ENCODE measurements around the gene FCHSD2. TPM values are rescaled to one million over a fixed set of nuclear protein-coding genes. Genes with fewer than 3 reads are reported as not detected.

The FCHSD2 gene
- polyA plus RNA-seq, 1 donor (not counting 4 experiments of a cell fraction or from before 2014, with no cell fraction given) = 14.2 TPM

GRCh38 chr11:73130181-73130580, 11.9 kb downstream of the FCHSD2 start:
- FAIRE-seq = no peak
- Histone ChIP-seq H3K79me2 (ENCODE audit: control insufficient read depth, insufficient read depth, low read length) (no peaks in the 10 kb centered on the region), H3K36me3 (ENCODE audit: control insufficient read depth in 2 of 2, extremely low read depth in 1 of 2, insufficient read depth in 2 of 2, low read length in 2 of 2) (peaks cover 0 to 3% of the 10 kb centered on the region in 2 experiments), H3K4me1 (ENCODE audit: control insufficient read depth, extremely low read depth, insufficient read depth, low read length) (peaks cover 7% of the 10 kb centered on the region), H4K20me1 (ENCODE audit: control insufficient read depth, extremely low read depth, insufficient read depth, low read length) (no peaks in the 10 kb centered on the region), H3K9me1 (ENCODE audit: control insufficient read depth, extremely low read depth, insufficient read depth, low read length) (no peaks in the 10 kb centered on the region), H3K27me3 (ENCODE audit: control insufficient read depth, extremely low read depth, insufficient read depth, low read length) (no peaks in the 10 kb centered on the region), H3K9me3 (ENCODE audit: control insufficient read depth, low read depth, low read length) (no peaks in the 10 kb centered on the region), H3K4me3 (ENCODE audit: control insufficient read depth in 2 of 3, extremely low read depth in 1 of 3, insufficient read depth in 2 of 3, low read depth in 1 of 3, low read length in 3 of 3) (no peak overlapping the region), H3K9ac (ENCODE audit: control insufficient read depth, extremely low read depth, insufficient read depth, low read length) (no peak overlapping the region), H2AFZ (ENCODE audit: control insufficient read depth, low read length) (no peak overlapping the region), H3K4me2 (ENCODE audit: control insufficient read depth, extremely low read depth, insufficient read depth, low read depth, low read length) (no peak overlapping the region), H3K27ac (ENCODE audit: control insufficient read depth, insufficient read depth, low read length) (no peak overlapping the region)
- dilution Hi-C loops (cut with MboI; ENCODE audit: extremely low pct_ligation_motif_present, low sequenced_read_pairs) = no loop called here
- DNase-seq (ENCODE audit: low read depth, low spot score) = no peak
- TF ChIP-seq EZH2 (IDR thresholded peaks at IDR 0.05; ENCODE audit: low read length) (no peak), CTCF (optimal IDR thresholded peaks at IDR 0.05 in 1 of 3, IDR thresholded peaks at IDR 0.05 in 1 of 3, conservative IDR thresholded peaks at IDR 0.05 in 1 of 3; ENCODE audit: extremely low read depth in 1 of 3, insufficient read depth in 2 of 3, low read length in 3 of 3) (no peak)

GRCh38 chr11:73129198-73129597, 12.9 kb downstream of the FCHSD2 start:
- no peaks in the 10 kb centered on the region for H4K20me1 ChIP-seq (ENCODE audit: control insufficient read depth, extremely low read depth, insufficient read depth, low read length)
- TF ChIP-seq EZH2 (IDR thresholded peaks at IDR 0.05; ENCODE audit: low read length) = no peak
- no peak for TF ChIP-seq CTCF (optimal IDR thresholded peaks at IDR 0.05 in 1 of 3, IDR thresholded peaks at IDR 0.05 in 1 of 3, conservative IDR thresholded peaks at IDR 0.05 in 1 of 3; ENCODE audit: extremely low read depth in 1 of 3, insufficient read depth in 2 of 3, low read length in 3 of 3)
- no peak overlapping the region for H3K4me2 ChIP-seq (ENCODE audit: control insufficient read depth, extremely low read depth, insufficient read depth, low read depth, low read length)
- no peaks in the 10 kb centered on the region for H3K27me3 ChIP-seq (ENCODE audit: control insufficient read depth, extremely low read depth, insufficient read depth, low read length)
- no peak for DNase-seq (ENCODE audit: low read depth, low spot score)
- peaks cover 1% of the 10 kb centered on the region for H3K79me2 ChIP-seq (ENCODE audit: control insufficient read depth, insufficient read depth, low read length)
- no peak overlapping the region for H3K9ac ChIP-seq (ENCODE audit: control insufficient read depth, extremely low read depth, insufficient read depth, low read length)
- no peaks in the 10 kb centered on the region for H3K9me3 ChIP-seq (ENCODE audit: control insufficient read depth, low read depth, low read length)
- H2AFZ ChIP-seq (ENCODE audit: control insufficient read depth, low read length) = no peak overlapping the region
- H3K27ac ChIP-seq (ENCODE audit: control insufficient read depth, insufficient read depth, low read length) = no peak overlapping the region
- peaks cover 0 to 3% of the 10 kb centered on the region in 2 experiments for H3K36me3 ChIP-seq (ENCODE audit: control insufficient read depth in 2 of 2, extremely low read depth in 1 of 2, insufficient read depth in 2 of 2, low read length in 2 of 2)
- peaks cover 7% of the 10 kb centered on the region for H3K4me1 ChIP-seq (ENCODE audit: control insufficient read depth, extremely low read depth, insufficient read depth, low read length)
- no peak overlapping the region for H3K4me3 ChIP-seq (ENCODE audit: control insufficient read depth in 2 of 3, extremely low read depth in 1 of 3, insufficient read depth in 2 of 3, low read depth in 1 of 3, low read length in 3 of 3)
- no peak for FAIRE-seq
- dilution Hi-C loops (cut with MboI; ENCODE audit: extremely low pct_ligation_motif_present, low sequenced_read_pairs) = no loop called here
- no peaks in the 10 kb centered on the region for H3K9me1 ChIP-seq (ENCODE audit: control insufficient read depth, extremely low read depth, insufficient read depth, low read length)
